CD4-positive, alpha-beta T cell treated with Interleukin-12 subunit alpha and Interleukin-12 subunit beta, for 1 hour (primary cell): ENCODE data around the gene RALGAPA2.

ENCODE experiments used
- DNase-seq: peaks from one replicate; pipeline ENCODE4 v3.0.0-alpha.2; 2020

RALGAPA2 gene

GRCh38 chr20:20391766-20392165 lies 320.7 kb downstream of the RALGAPA2 start:
- no peak for DNase-seq

DNA sequence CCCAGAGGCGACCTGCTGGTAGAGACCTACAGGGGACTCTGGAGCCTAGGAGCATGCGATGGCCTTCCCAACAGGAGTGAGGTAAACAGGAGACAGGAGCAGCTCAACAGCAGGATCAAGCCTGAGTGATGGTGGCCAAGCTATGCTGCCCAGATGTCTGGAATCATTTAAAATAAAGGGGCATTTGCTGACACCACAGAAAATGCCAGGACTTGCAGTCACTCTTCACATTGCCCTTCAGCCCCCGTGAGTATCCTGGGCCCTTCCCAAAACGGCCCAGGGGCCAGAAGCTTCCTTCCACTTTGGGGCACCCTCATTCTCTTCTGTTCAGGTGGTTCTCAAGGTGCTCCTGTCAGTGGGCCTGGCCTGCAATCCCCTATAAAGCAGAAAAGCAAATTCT lies 321.3 kb downstream of the RALGAPA2 start:
- DNase-seq = no peak

GRCh38 chr20:20390393-20390792 lies 322.1 kb downstream of the RALGAPA2 start:
- no peak for DNase-seq

- DNase-seq = no peak
Observed at GRCh38 chr20:20386192-20386591, 326.3 kb downstream of the RALGAPA2 start.

DNA sequence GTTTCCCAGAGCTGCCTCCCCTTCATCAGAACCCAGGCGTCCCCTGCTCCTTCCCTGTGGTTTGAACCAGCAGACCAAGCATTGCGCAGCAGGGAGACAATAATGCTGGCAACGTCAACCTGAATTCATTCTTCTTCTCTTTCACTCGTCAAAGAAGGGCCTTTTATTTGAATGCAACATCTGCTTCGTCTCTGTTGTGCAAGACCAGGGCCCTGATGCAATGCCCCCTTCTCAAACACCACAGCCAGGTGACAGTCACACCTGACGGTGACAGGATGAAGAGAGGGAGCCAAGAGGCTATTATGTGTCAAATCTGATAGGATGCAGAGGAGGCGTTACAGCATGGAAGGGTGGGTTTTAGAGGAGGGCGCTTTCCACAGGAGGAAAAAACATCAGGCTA lies 336.6 kb downstream of the RALGAPA2 start:
- no peak for DNase-seq

DNA sequence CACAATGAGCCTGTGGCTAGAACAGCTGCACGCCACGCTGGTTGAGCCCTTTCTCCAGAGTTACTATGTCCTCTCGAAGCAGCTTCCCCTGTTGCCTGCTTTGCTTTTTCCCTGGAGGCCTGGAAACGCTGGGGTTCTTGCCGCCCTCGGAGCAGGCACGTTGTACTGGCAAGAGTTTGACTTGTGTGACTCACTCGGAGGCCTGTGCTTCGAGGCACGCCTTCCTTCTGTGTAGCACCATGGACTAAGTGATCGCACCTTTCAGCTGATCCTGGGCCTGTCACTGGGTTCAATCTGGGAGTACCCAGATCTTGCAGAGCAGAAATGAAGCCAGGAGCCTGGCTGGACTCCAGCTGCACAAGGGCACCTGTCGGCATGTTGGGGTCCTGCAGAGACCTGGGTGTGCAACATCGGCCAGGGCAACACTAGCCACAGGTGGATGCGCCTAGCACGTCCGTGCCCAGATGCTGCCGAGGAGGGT lies 339.3 kb downstream of the RALGAPA2 start:
- no peak for DNase-seq

GRCh38 chr20:20371681-20372080 lies 340.8 kb downstream of the RALGAPA2 start:
- no peak for DNase-seq

- DNase-seq = no peak
Observed at GRCh38 chr20:20371083-20371482, 341.4 kb downstream of the RALGAPA2 start.

- DNase-seq = no peak
Observed at GRCh38 chr20:20370094-20370575, 342.3 kb downstream of the RALGAPA2 start.

DNA sequence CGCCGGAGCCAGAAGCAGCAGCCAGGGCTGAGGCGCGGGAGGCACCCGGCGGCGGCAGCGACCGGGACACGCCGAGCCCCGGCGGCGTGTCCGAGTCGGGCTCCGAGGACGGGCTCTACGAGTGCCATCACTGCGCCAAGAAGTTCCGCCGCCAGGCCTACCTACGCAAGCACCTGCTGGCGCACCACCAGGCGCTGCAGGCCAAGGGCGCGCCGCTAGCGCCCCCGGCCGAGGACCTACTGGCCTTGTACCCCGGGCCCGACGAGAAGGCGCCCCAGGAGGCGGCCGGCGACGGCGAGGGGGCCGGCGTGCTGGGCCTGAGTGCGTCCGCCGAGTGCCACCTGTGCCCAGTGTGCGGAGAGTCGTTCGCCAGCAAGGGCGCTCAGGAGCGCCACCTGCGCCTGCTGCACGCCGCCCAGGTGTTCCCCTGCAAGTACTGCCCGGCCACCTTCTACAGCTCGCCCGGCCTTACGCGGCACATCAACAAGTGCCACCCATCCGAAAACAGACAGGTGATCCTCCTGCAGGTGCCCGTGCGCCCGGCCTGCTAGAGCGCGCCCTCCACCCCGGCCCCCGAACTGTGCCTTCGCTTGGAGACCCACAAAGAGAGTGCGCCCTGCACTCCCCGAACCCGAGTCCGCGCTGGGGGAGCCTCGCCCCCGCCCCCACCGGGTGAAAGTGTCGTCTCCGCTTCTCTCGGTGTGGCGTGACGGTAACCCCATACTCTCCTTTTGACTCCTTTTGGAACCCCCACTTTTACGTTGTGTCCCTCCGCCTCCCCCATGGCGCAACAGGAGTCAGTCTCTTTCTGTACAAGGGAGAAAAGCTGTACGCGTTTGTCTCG lies 343.0 kb downstream of the RALGAPA2 start:
- no peak for DNase-seq

- no peak for DNase-seq
Observed at GRCh38 chr20:20368418-20369249, 343.8 kb downstream of the RALGAPA2 start.

DNA sequence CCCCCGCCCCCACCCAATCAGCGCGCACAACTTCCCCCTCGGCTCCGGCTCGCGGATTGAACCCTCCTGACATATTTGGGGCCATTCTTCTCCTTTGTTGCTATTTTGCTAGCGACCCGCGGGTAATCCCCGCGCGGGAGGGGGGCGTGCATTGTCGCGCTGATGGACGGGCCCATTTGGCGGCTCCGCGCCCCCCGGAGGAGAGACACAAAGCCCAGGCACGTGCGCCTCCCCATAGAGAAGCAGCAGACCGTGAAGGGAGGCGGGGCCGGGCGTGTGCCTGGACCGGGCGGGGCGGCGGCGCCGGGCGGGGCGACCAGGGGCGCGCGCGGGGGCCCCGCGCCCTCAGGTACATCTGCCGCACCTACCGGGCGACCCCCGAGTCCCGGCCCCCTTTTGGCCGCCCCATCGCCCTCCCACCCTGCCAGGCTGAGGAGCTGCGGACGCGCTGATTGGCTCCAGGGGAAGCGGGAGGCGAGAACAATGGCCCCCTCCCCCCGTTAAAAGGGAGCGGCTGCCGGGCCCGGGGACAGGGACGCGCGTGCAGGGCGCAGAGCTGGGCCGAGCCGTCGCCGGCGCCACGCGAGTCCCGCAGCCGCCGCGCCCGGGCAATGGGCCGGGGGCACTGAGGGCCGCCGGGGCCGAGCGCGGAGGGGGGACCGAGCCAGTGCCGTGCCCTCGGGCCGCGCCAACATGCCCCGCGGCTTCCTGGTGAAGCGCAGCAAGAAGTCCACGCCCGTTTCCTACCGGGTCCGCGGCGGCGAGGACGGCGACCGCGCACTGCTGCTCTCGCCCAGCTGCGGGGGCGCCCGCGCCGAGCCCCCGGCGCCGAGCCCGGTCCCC lies 344.6 kb downstream of the RALGAPA2 start, which contains the start of gene INSM1:
TSS of gene INSM1 (plus strand) at position 530 of the 843 bp plus-strand sequence. CDS start at position 694, 164 bp downstream.
- no peak for DNase-seq

DNA sequence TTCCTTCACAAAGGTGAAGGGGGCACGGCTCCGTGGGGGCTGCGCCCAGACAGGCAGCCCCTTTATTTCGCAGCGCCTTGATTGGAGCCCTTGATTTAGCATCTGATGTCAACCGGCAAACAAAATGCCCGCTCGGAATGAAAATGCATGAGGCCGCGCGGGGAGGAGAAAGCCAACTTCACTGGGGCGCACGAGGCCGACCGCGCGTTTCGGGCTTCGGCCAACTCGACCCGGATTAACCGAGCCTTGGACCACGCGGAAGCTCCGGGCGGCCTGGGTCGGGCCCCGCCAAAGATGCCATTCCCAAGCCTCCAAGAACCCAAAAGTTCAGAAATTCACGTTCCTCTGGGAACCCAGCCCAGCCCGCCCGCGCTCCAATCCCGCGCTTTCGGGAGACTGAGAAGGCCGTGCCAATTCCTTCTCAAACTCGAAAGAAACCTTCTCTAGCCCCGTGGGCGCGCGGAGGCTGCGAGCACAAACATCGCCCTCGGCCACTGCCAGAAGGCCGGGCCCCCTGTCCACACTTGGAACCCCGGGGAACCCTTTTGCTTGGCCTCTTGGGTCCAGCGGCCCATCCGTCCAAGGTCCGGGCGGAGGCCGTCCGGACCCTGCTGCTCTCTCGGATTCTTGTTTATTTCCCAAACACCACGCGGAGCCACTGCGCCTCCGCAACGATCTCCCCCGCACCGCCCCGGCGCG lies 345.4 kb downstream of the RALGAPA2 start:
- no peak for DNase-seq

DNA sequence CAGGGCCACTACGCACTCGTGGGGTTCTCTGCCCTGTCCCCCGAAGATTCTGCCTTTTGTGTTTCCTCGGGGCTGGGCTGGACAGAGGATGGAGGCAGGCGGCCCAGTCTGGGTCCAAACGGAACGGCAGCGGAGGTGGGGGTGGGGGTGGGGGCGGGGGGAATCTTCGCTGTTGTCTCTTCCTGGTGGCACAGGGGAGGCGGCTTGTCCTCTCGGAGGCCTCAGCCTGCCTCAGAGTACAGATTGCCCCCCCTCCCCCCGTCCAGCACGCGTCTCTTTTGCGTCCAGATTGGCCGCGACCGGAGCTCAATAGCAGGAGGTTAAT lies 345.9 kb downstream of the RALGAPA2 start:
- no peak for DNase-seq

DNA sequence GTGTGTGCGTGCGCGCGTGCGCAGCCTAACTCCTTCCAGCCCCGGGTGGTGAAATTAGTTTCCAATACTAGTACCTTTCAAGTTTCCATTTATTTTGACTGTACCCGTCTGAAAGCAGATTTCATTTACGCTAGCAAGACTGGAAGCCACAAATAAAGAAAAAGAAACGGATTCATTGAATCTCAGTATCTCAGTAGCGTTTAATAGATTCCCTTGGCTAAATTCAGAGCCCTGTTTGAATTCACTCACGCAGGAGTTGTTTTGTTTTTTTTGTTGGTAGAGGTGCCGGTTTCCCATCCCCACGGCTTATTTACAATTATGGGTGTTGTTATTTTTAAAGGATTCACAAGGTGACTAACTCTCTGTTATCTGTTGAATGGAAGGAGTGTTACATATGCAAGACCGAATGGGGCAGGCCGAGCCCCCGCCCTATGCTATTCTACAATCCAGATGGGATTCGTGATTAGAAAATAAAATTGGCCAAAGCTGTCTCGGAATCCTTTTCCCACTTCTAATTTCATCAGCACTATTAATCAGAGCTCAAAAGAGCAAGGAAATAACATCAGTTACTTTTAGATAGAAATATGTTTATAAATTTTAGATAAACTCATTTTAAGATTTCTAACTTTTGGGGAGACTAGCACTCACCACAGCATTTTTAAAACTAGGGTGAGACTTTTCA lies 346.8 kb downstream of the RALGAPA2 start:
- no peak for DNase-seq

GRCh38 chr20:20364593-20365479 lies 347.6 kb downstream of the RALGAPA2 start:
- DNase-seq = no peak

DNA sequence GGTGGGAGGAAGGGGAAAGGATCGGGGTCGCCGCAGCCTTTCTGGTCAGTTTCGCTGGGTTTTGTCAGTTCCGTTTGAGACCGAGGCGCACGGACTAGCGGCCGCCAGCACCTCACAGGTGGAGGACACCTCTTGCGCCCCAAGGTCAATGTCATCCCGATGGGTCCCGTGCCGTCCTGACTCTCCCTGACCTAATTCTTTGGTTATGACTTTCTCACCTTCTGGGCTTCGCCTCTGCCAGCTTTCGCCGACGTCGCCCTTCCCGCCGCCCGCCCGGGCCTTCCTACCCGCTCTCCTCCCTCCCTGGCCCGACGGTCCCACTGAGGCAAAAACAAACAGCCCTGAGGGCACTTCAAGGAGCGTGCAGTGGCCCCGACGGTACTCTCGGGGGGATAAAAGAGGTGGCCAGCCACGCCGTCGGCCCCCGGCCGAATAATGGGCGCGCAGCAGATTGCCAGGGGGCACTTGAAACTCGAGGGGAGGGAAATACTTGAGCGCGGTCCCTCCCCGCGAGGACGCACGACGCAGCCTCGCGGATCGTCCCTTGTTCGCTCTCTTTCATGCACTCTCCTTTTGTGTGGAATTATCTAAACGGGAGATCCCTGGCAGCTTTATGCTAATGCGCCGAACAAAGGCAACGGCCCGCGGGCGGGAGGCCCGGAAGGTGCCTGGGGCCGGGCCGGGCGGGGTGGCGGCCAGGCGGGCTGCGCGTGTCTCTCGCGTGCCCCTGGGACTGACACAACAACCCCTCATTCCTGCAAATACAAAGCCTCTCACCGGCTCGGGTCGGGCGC lies 348.4 kb downstream of the RALGAPA2 start:
- DNase-seq = no peak

DNA sequence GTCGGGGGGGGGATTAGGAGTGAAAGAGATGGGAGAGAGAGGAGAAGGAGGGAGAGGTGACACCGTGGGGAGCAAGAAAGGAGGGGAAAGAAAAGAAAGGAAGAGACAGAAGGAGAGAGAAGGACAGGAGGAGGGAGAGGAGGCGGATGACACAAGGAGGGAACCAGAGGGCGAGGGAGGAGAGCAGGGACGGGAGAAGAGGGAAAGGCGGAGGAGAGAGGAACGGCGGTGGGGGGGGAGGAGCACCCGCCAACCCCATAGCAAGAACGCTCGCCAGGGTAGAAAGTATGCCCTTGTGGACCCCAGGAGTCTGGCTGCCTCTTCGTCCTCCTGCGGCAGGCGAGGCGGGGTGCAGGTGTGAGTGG lies 349.0 kb downstream of the RALGAPA2 start:
- no peak for DNase-seq

- DNase-seq = no peak
Observed at GRCh38 chr20:20362774-20363433, 349.5 kb downstream of the RALGAPA2 start.
